ENCODE results near the gene POPDC2.

GRCh38 chr3:119630128-119630879, 30.1 kb downstream of the POPDC2 start:
- TF ChIP-seq PBX3 (IDR thresholded peaks at IDR 0.05) = no peak
- no peak for TF ChIP-seq USF2 (IDR thresholded peaks at IDR 0.05; ENCODE audit: borderline replicate concordance, low read depth, low read length)
- no peak for TF ChIP-seq CTCF (IDR thresholded peaks at IDR 0.05)
- no peak for TF ChIP-seq EP300 (IDR thresholded peaks at IDR 0.05; ENCODE audit: borderline replicate concordance in 1 of 2, low read depth in 1 of 2, low read length in 1 of 2)
- no peak for TF ChIP-seq POLR2AphosphoS5 (IDR thresholded peaks at IDR 0.05; ENCODE audit: low read depth, low read length)
